ENCODE data around the gene SCTR. TPM values are rescaled to one million over a fixed set of nuclear protein-coding genes. Genes with fewer than 3 reads are reported as not detected.

The SCTR gene
- total RNA-seq, 1 experiment from 2014 or later, result not detected

DNA sequence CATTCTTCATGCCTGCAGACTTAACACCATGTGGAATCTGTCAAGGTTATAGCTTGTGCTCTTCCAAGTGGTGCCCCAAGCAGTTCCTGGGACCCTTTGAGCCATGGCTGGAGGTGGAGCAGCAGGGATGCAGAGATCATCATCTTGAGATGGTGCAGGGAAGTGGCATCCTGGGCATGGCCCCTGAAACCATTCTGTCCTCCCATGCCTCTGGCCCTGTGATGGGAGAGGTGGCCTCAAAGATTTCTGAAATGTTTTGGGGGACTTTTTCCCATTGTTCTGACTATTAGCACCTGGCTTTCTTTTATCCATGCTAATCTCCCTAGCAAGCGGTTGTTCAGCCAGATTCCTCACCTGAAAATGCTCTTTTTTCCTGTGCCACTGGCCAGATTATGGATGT is 103.0 kb downstream of the SCTR start:
- Histone ChIP-seq H3K4me1 (ENCODE audit: low read length) (peaks cover 4% of the 10 kb centered on the region), H3K27ac (ENCODE audit: low read length) (no peak overlapping the region), H3K27me3 (ENCODE audit: low read length) (no peaks in the 10 kb centered on the region), H3K4me3 (ENCODE audit: low read length) (no peak overlapping the region), H4K20me1 (ENCODE audit: insufficient read depth, low read depth, low read length) (no peaks in the 10 kb centered on the region; the same call in 1 of the 2 replicates), H3K36me3 (ENCODE audit: insufficient read depth, low read length) (no peaks in the 10 kb centered on the region), H3K9ac (ENCODE audit: low read length) (no peak overlapping the region), H3K9me3 (ENCODE audit: low read length) (no peaks in the 10 kb centered on the region), H2AFZ (ENCODE audit: low read length) (no peak overlapping the region), H3K79me2 (ENCODE audit: low read length) (no peaks in the 10 kb centered on the region), H3K9me2 (replicated peaks; ENCODE audit: insufficient read depth, low read length) (no peaks in the 10 kb centered on the region), H3K4me2 (ENCODE audit: low read depth, low read length, poor library complexity, severe bottlenecking) (no peak overlapping the region)
- no peak for DNase-seq

DNA sequence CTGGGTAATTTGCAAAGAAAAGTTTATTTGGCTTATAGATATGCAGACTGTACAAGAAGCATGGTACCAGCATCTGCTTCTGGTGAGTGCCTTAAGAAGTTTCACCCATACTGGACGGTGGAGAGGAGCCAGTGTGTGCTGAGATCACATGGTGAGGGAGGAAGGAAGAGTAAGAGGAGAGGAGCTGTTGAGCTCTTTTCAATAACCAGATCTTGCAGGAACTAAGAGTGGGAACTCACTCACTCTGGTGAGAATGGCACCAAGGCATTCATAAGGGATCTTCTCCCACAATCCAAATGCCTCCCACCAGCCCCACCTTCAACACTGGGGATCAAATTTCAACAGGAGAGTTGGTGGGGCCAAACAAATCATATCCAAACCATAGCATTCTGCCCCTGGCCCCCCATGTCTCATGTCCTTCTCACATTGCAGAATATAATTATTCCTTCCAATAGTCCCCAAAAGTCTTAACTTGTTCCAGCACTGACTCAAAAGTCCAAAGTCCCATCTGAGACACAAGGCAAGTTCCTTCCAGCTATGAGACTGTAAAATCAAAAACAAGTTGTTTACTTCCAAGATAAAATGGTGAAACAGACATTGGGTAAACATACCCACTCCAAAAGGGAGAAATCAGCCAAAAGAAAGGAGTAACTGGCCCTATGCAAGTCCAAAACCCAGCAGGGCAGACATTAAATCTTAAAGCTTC is 104.3 kb downstream of the SCTR start:
- Histone ChIP-seq H2AFZ (ENCODE audit: low read length) (no peak overlapping the region), H3K4me3 (ENCODE audit: low read length) (no peak overlapping the region), H3K4me1 (ENCODE audit: low read length) (peaks cover 12% of the 10 kb centered on the region), H3K36me3 (ENCODE audit: insufficient read depth, low read length) (no peaks in the 10 kb centered on the region), H3K4me2 (ENCODE audit: low read depth, low read length, poor library complexity, severe bottlenecking) (no peak overlapping the region), H3K9me3 (ENCODE audit: low read length) (no peaks in the 10 kb centered on the region), H3K79me2 (ENCODE audit: low read length) (no peaks in the 10 kb centered on the region), H3K27ac (ENCODE audit: low read length) (no peak overlapping the region), H3K27me3 (ENCODE audit: low read length) (no peaks in the 10 kb centered on the region), H4K20me1 (ENCODE audit: insufficient read depth, low read depth, low read length) (no peaks in the 10 kb centered on the region), H3K9me2 (replicated peaks; ENCODE audit: insufficient read depth, low read length) (no peaks in the 10 kb centered on the region), H3K9ac (ENCODE audit: low read length) (no peak overlapping the region)
- DNase-seq, result no peak

DNA sequence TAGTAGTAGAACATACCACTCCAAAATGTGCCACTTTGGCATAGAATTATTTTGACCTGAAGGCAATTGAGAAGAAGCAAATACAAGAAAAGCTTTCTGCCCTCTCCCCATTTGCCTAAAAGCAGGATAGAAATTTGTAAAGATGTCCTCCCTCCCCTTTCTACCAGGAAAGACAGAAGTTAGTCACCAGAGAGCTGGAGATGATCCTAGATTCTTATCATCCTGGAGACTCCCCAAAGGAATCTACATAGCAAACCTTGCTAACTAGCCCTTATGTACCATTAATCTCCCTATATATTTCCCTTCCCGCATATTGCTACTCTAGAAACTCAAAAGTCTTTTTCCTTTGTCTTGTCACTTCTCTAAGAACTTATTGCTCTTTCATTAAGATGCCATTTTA is 105.2 kb downstream of the SCTR start:
- no peaks in the 10 kb centered on the region for H3K27me3 ChIP-seq (ENCODE audit: low read length)
- H3K9me3 ChIP-seq (ENCODE audit: low read length), result peaks cover 2% of the 10 kb centered on the region; the same call in 1 of the 2 replicates
- no peak for DNase-seq
- H3K4me3 ChIP-seq (ENCODE audit: low read length), result no peak overlapping the region
- H3K4me2 ChIP-seq (ENCODE audit: low read depth, low read length, poor library complexity, severe bottlenecking), result no peak overlapping the region
- no peaks in the 10 kb centered on the region for H3K9me2 ChIP-seq (replicated peaks; ENCODE audit: insufficient read depth, low read length)
- H3K9ac ChIP-seq (ENCODE audit: low read length), result no peak overlapping the region
- H4K20me1 ChIP-seq (ENCODE audit: insufficient read depth, low read depth, low read length), result no peaks in the 10 kb centered on the region
- peaks cover 17% of the 10 kb centered on the region for H3K4me1 ChIP-seq (ENCODE audit: low read length)
- H3K36me3 ChIP-seq (ENCODE audit: insufficient read depth, low read length), result no peaks in the 10 kb centered on the region
- H3K79me2 ChIP-seq (ENCODE audit: low read length), result no peaks in the 10 kb centered on the region
- H2AFZ ChIP-seq (ENCODE audit: low read length), result no peak overlapping the region
- H3K27ac ChIP-seq (ENCODE audit: low read length), result no peak overlapping the region

DNA sequence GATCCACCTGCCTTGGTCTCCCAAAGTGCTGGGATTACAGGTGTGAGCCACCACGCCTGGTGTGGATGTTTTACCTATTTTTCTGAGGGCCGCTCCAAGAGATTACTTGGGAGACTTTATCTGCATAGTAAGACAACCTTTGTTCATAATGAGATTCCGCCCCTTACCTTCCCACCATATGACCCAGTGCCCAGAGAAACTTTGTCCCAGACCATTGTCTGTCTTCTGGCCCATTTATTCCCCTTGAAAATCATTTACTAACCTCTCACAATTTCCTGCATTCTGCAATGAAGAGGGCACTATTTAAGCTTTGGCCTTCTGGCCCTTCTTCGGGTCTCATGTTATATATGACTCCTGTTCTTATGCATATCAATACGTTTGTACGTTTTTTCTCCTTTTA is 106.4 kb downstream of the SCTR start:
- H4K20me1 ChIP-seq (ENCODE audit: insufficient read depth, low read depth, low read length), result no peaks in the 10 kb centered on the region
- no peaks in the 10 kb centered on the region for H3K27me3 ChIP-seq (ENCODE audit: low read length)
- H3K27ac ChIP-seq (ENCODE audit: low read length), result no peak overlapping the region
- peaks cover 2% of the 10 kb centered on the region; the same call in 1 of the 2 replicates for H3K9me3 ChIP-seq (ENCODE audit: low read length)
- H3K36me3 ChIP-seq (ENCODE audit: insufficient read depth, low read length), result no peaks in the 10 kb centered on the region
- H3K4me3 ChIP-seq (ENCODE audit: low read length), result no peak overlapping the region
- no peaks in the 10 kb centered on the region for H3K79me2 ChIP-seq (ENCODE audit: low read length)
- H3K9ac ChIP-seq (ENCODE audit: low read length), result no peak overlapping the region
- no peak overlapping the region for H2AFZ ChIP-seq (ENCODE audit: low read length)
- H3K9me2 ChIP-seq (replicated peaks; ENCODE audit: insufficient read depth, low read length), result no peaks in the 10 kb centered on the region
- peaks cover 17% of the 10 kb centered on the region for H3K4me1 ChIP-seq (ENCODE audit: low read length)
- no peak for DNase-seq
- no peak overlapping the region for H3K4me2 ChIP-seq (ENCODE audit: low read depth, low read length, poor library complexity, severe bottlenecking)

DNA sequence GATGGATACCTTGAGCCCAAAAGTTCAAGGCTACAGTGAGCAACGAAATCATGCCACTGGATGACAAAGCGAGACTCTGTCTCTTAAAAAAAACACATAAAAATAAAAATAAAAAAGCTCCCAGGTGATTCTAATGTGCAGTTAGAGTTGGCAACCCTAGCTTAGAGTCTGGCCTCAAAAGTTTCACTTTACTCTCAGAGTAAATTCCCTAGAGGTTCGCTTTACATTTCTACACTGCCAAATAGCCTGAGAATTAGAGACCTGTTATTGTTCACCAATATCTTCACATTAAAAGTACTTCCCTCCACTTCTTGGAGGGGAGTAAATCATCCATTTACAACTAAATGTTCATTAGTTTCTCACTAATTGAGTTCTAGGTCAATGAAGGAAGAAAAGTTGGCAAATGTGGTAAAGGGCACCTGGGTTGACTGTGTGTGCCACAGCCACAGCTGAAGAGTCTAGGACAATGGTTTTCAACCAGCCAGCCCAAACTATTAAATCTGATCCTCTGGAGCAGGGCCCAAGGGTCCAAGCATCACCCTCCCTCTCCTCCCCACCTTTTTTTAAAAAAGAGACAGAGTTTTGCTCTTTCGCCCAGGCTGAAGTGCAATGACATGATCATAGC is 107.9 kb downstream of the SCTR start:
- H3K4me1 ChIP-seq (ENCODE audit: low read length), result peaks cover 17% of the 10 kb centered on the region
- no peaks in the 10 kb centered on the region for H4K20me1 ChIP-seq (ENCODE audit: insufficient read depth, low read depth, low read length)
- no peak for DNase-seq
- no peak overlapping the region for H2AFZ ChIP-seq (ENCODE audit: low read length)
- peaks cover 2% of the 10 kb centered on the region; the same call in 1 of the 2 replicates for H3K9me3 ChIP-seq (ENCODE audit: low read length)
- no peaks in the 10 kb centered on the region for H3K36me3 ChIP-seq (ENCODE audit: insufficient read depth, low read length)
- no peak overlapping the region for H3K27ac ChIP-seq (ENCODE audit: low read length)
- H3K9ac ChIP-seq (ENCODE audit: low read length), result no peak overlapping the region
- H3K4me2 ChIP-seq (ENCODE audit: low read depth, low read length, poor library complexity, severe bottlenecking), result no peak overlapping the region
- no peaks in the 10 kb centered on the region for H3K79me2 ChIP-seq (ENCODE audit: low read length)
- no peaks in the 10 kb centered on the region for H3K27me3 ChIP-seq (ENCODE audit: low read length)
- no peak overlapping the region for H3K4me3 ChIP-seq (ENCODE audit: low read length)
- no peaks in the 10 kb centered on the region for H3K9me2 ChIP-seq (replicated peaks; ENCODE audit: insufficient read depth, low read length)

DNA sequence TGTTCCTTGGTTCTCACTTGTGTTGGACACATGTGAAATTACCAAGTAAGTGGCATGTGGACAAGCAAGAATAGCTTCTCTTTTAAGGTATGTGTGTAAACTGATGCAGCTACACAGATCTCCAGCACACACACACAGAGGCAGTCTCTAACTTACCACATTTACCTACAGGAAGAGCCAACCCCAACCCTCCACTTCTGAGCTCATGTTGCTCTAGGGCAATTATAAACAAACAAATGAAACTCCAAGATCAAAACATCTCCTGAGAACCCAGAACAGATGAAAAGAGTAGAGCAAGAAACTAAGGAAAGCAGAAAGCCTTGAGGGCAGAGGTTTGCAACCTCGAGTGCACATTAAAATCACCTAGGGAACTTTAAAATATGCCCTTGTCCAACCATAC is 108.7 kb downstream of the SCTR start:
- Histone ChIP-seq H3K4me2 (ENCODE audit: low read depth, low read length, poor library complexity, severe bottlenecking) (no peak overlapping the region), H3K4me3 (ENCODE audit: low read length) (no peak overlapping the region), H4K20me1 (ENCODE audit: insufficient read depth, low read depth, low read length) (no peaks in the 10 kb centered on the region), H3K36me3 (ENCODE audit: insufficient read depth, low read length) (no peaks in the 10 kb centered on the region), H2AFZ (ENCODE audit: low read length) (no peak overlapping the region), H3K9me2 (replicated peaks; ENCODE audit: insufficient read depth, low read length) (no peaks in the 10 kb centered on the region), H3K79me2 (ENCODE audit: low read length) (no peaks in the 10 kb centered on the region), H3K27ac (ENCODE audit: low read length) (no peak overlapping the region), H3K9me3 (ENCODE audit: low read length) (peaks cover 2% of the 10 kb centered on the region; the same call in 1 of the 2 replicates), H3K27me3 (ENCODE audit: low read length) (0 out of 2 replicates have a peak, but pooled peaks cover 2% of the 10 kb centered on the region), H3K9ac (ENCODE audit: low read length) (no peak overlapping the region), H3K4me1 (ENCODE audit: low read length) (peaks cover 17% of the 10 kb centered on the region)
- no peak for DNase-seq

DNA sequence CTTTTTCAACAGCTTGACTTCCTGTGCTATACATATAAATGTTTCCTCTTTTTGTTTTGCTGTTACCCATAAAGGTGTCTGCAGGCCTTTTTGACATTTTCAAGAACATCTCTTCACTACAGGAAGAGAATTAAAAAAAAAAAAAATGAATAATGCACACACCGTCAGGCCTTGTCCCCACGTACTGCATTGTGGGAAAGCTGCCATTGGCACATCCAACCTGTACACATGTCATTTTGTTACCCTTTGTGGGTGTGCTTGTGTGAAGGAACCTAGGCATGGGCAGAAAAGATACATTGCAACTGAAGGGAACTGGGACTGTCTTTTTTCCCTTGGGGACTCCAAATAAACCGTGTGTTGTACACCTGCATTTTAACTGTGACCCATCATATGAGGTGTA is 109.4 kb downstream of the SCTR start:
- Histone ChIP-seq H3K4me3 (ENCODE audit: low read length) (no peak overlapping the region), H3K9me2 (replicated peaks; ENCODE audit: insufficient read depth, low read length) (no peaks in the 10 kb centered on the region), H4K20me1 (ENCODE audit: insufficient read depth, low read depth, low read length) (no peaks in the 10 kb centered on the region), H3K9me3 (ENCODE audit: low read length) (peaks cover 2% of the 10 kb centered on the region; the same call in 1 of the 2 replicates), H3K27me3 (ENCODE audit: low read length) (0 out of 2 replicates have a peak, but pooled peaks cover 2% of the 10 kb centered on the region), H3K79me2 (ENCODE audit: low read length) (no peaks in the 10 kb centered on the region), H3K4me2 (ENCODE audit: low read depth, low read length, poor library complexity, severe bottlenecking) (no peak overlapping the region), H2AFZ (ENCODE audit: low read length) (no peak overlapping the region), H3K9ac (ENCODE audit: low read length) (no peak overlapping the region), H3K4me1 (ENCODE audit: low read length) (peaks cover 22% of the 10 kb centered on the region), H3K27ac (ENCODE audit: low read length) (no peak overlapping the region), H3K36me3 (ENCODE audit: insufficient read depth, low read length) (no peaks in the 10 kb centered on the region)
- no peak for DNase-seq

DNA sequence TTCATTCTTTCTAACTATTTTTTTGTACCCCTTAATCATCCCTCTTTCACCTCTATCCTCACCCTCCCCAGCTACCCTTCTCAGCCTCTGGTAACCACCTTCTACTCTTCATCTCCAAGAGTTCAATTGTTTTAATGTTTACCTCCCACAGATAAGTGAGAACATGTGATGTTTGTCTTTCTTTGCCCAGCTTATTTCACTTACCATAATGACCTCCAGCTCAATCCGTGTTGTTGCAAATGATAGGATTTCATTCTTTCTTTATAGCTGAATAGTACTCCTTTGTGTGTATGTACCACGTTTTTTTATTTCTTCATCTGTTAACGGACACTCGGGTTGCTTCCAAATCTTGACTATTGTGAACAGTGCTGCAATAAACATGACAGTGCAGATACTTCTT is 114.8 kb downstream of the SCTR start:
- no peak overlapping the region for H3K9ac ChIP-seq (ENCODE audit: low read length)
- no peak overlapping the region for H3K4me3 ChIP-seq (ENCODE audit: low read length)
- H3K9me2 ChIP-seq (replicated peaks; ENCODE audit: insufficient read depth, low read length), result no peaks in the 10 kb centered on the region
- no peak overlapping the region for H3K4me2 ChIP-seq (ENCODE audit: low read depth, low read length, poor library complexity, severe bottlenecking)
- H3K79me2 ChIP-seq (ENCODE audit: low read length), result no peaks in the 10 kb centered on the region
- no peak for DNase-seq
- no peaks in the 10 kb centered on the region for H4K20me1 ChIP-seq (ENCODE audit: insufficient read depth, low read depth, low read length)
- H3K9me3 ChIP-seq (ENCODE audit: low read length), result peaks cover 2% of the 10 kb centered on the region; the same call in 1 of the 2 replicates
- peaks cover 13% of the 10 kb centered on the region for H3K4me1 ChIP-seq (ENCODE audit: low read length)
- H3K36me3 ChIP-seq (ENCODE audit: insufficient read depth, low read length), result no peaks in the 10 kb centered on the region
- H3K27ac ChIP-seq (ENCODE audit: low read length), result no peak overlapping the region
- 0 out of 2 replicates have a peak, but pooled peaks cover 2% of the 10 kb centered on the region for H3K27me3 ChIP-seq (ENCODE audit: low read length)
- no peak overlapping the region for H2AFZ ChIP-seq (ENCODE audit: low read length)

Measured in Karpas-422 (cell line).